Loucy (cell line): ENCODE data around the gene PIN1.

Experiments used
- EZH2phosphoT487 ChIP-seq: fragments of 200-600 bp; IDR thresholded peaks from 2 replicates; pipeline ENCODE4 v1.6.1; 2018; ENCODE audit warnings: antibody characterized with exemption, mild to moderate bottlenecking, moderate library complexity, borderline replicate concordance
- TF ChIP-seq, protein P1 (sequence below): fragments of 200-600 bp; sonication (generic); conservative IDR thresholded peaks from 2 replicates; pipeline ENCODE4 v1.5.1; 2014; ENCODE audit warnings: mild to moderate bottlenecking, antibody characterized with exemption, low read length

DNA sequence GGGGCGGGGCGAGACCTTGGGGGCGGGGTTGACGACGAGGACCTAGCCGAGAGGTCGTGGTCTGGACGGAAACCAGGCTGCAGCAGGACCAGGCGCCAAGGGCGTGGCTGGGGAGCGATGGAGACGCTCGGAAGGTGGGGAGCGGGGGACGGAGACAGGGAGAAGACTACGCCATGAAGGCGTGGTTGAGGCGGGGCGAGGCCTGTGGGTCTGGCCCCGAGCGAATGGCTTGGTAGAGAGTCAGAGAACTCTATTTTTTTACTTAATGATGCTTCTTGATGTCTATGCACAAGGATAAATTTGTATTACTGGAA lies 15.6 kb upstream of the PIN1 start:
- TF ChIP-seq, protein P1, sequence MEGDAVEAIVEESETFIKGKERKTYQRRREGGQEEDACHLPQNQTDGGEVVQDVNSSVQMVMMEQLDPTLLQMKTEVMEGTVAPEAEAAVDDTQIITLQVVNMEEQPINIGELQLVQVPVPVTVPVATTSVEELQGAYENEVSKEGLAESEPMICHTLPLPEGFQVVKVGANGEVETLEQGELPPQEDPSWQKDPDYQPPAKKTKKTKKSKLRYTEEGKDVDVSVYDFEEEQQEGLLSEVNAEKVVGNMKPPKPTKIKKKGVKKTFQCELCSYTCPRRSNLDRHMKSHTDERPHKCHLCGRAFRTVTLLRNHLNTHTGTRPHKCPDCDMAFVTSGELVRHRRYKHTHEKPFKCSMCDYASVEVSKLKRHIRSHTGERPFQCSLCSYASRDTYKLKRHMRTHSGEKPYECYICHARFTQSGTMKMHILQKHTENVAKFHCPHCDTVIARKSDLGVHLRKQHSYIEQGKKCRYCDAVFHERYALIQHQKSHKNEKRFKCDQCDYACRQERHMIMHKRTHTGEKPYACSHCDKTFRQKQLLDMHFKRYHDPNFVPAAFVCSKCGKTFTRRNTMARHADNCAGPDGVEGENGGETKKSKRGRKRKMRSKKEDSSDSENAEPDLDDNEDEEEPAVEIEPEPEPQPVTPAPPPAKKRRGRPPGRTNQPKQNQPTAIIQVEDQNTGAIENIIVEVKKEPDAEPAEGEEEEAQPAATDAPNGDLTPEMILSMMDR, result no peak
- TF ChIP-seq EZH2phosphoT487, result no peak
